Smooth muscle cell (in vitro differentiated cells): ENCODE measurements around the gene TFAM. TPM values are rescaled to one million over a fixed set of nuclear protein-coding genes. Genes with fewer than 3 reads are reported as not detected.

Source experiments
- DNase-seq: peaks from one replicate; lab custom pipeline; 2025; ENCODE audit not compliant: unreplicated experiment; lab: John Stamatoyannopoulos, UW
- H2AFZ ChIP-seq: fragments of 200-600 bp; sonication (generic); 2 replicates; pipeline ENCODE4 v1.6.0; 2016; ENCODE audit warnings: antibody characterized with exemption, low read depth, mild to moderate bottlenecking
- H3F3A ChIP-seq: fragments of 200-600 bp; sonication (generic); 2 replicates; pipeline ENCODE4 v1.6.0; 2017; ENCODE audit warnings: antibody characterized with exemption, low read depth
- H3K27ac ChIP-seq: fragments of 200-600 bp; sonication (generic); 2 replicates; pipeline ENCODE4 v1.5.1; 2016; ENCODE audit warnings: low read depth, mild to moderate bottlenecking
- H3K27me3 ChIP-seq: fragments of 200-600 bp; sonication (generic); 2 replicates; pipeline ENCODE4 v1.6.1; 2016; ENCODE audit warnings: low read depth, mild to moderate bottlenecking
- H3K36me3 ChIP-seq: fragments of 200-600 bp; sonication (generic); 2 replicates; pipeline ENCODE4 v1.5.1; 2016; ENCODE audit warnings: low read depth
- H3K4me1 ChIP-seq: fragments of 200-600 bp; sonication (generic); 2 replicates; pipeline ENCODE4 v1.5.1; 2016; ENCODE audit warnings: low read depth
- H3K4me2 ChIP-seq: fragments of 200-600 bp; sonication (generic); 2 replicates; pipeline ENCODE4 v1.6.0; 2016; ENCODE audit warnings: mild to moderate bottlenecking
- H3K4me3 ChIP-seq: fragments of 200-600 bp; sonication (generic); 2 replicates; pipeline ENCODE4 v1.5.1; 2016; ENCODE audit warnings: mild to moderate bottlenecking
- H3K79me2 ChIP-seq: fragments of 200-600 bp; sonication (generic); 2 replicates; pipeline ENCODE4 v1.6.0; 2016; ENCODE audit warnings: low read depth, mild to moderate bottlenecking
- H3K9ac ChIP-seq: fragments of 200-600 bp; sonication (generic); 2 replicates; pipeline ENCODE4 v1.6.0; 2016; ENCODE audit warnings: low read depth
- H3K9me3 ChIP-seq: fragments of 200-600 bp; sonication (generic); replicated peaks from 2 replicates; pipeline ENCODE4 v1.5.1; 2016; ENCODE audit warnings: low read depth
- H4K20me1 ChIP-seq: fragments of 200-600 bp; sonication (generic); 2 replicates; pipeline ENCODE4 v1.6.0; 2016; ENCODE audit warnings: low read depth
- CTCF ChIP-seq: fragments of 200-600 bp; sonication (generic); IDR thresholded peaks from 2 replicates; pipeline ENCODE4 v1.5.1; 2017; ENCODE audit warnings: borderline replicate concordance, mild to moderate bottlenecking, antibody characterized with exemption; ENCODE audit not compliant: insufficient read depth, poor library complexity, severe bottlenecking
- WGBS: methylation state at CpG from one replicate; pipeline ENCODE4 v1.1.7; 2016; ENCODE audit warnings: low lambda C conversion rate; 5-methylcytosine and 5-hydroxymethylcytosine counted together
- polyA plus RNA-seq: library from polyadenylated mRNA; unstranded; fragments of >200 nt; fragmentation: Nextera tagmentation; extraction: Ambion mirVana; gene quantifications from 2 replicates; pipeline ENCODE4 v1.2.1, GENCODE V29; 2016
- total RNA-seq: library from RNA; depleted of rRNA; stranded (reverse); fragments of >200 nt; gene quantifications from 2 replicates; pipeline ENCODE4 v1.2.3, GENCODE V29; 2014

Gene TFAM
- total and polyA plus RNA-seq, 2 experiments from 2014 or later: 14.5 to 21.0 TPM

GRCh38 chr10:58389024-58389423, 3.8 kb downstream of the TFAM start:
- H3K4me3 ChIP-seq: no peak overlapping the region
- H3K4me1 ChIP-seq: peaks cover 16% of the 10 kb centered on the region
- H3K27ac ChIP-seq: no peak overlapping the region
- no peaks in the 10 kb centered on the region for H3K27me3 ChIP-seq
- WGBS: 98% methylated on average over 3 of the region's 3 CpGs
- H3K79me2 ChIP-seq: peaks cover 36% of the 10 kb centered on the region
- TF ChIP-seq CTCF: no peak
- H3F3A ChIP-seq: no peaks in the 10 kb centered on the region
- no peak overlapping the region for H2AFZ ChIP-seq
- H3K9me3 ChIP-seq: no peaks in the 10 kb centered on the region
- no peak for DNase-seq
- peaks cover 17% of the 10 kb centered on the region for H3K36me3 ChIP-seq
- H3K4me2 ChIP-seq: no peak overlapping the region
- no peaks in the 10 kb centered on the region for H4K20me1 ChIP-seq
- no peak overlapping the region for H3K9ac ChIP-seq

- Histone ChIP-seq H3K4me1 (no peaks in the 10 kb centered on the region), H3K9me3 (no peaks in the 10 kb centered on the region), H3F3A (no peaks in the 10 kb centered on the region), H3K4me2 (no peak overlapping the region), H3K4me3 (no peak overlapping the region), H3K79me2 (peaks cover 16% of the 10 kb centered on the region), H3K27me3 (no peaks in the 10 kb centered on the region), H3K27ac (no peak overlapping the region), H4K20me1 (no peaks in the 10 kb centered on the region), H2AFZ (no peak overlapping the region), H3K36me3 (peaks cover 35% of the 10 kb centered on the region), H3K9ac (no peak overlapping the region)
- no peak for DNase-seq
- TF ChIP-seq CTCF: no peak
- WGBS: 90% methylated on average over 2 of the region's 2 CpGs
These were observed 8.1 kb downstream of the TFAM start for GRCh38 chr10:58393317-58393716.

- Histone ChIP-seq H3K4me1 (no peaks in the 10 kb centered on the region), H3K36me3 (peaks cover 29% of the 10 kb centered on the region), H3K4me3 (no peak overlapping the region), H3K9ac (no peak overlapping the region), H2AFZ (no peak overlapping the region), H3F3A (no peaks in the 10 kb centered on the region), H4K20me1 (no peaks in the 10 kb centered on the region), H3K27ac (no peak overlapping the region), H3K4me2 (no peak overlapping the region), H3K27me3 (no peaks in the 10 kb centered on the region), H3K9me3 (no peaks in the 10 kb centered on the region), H3K79me2 (peaks cover 16% of the 10 kb centered on the region)
- no peak for TF ChIP-seq CTCF
- DNase-seq: no peak
These were observed 9.3 kb downstream of the TFAM start for GRCh38 chr10:58394471-58394870.

- Histone ChIP-seq H3F3A (no peaks in the 10 kb centered on the region), H3K4me2 (no peak overlapping the region), H3K36me3 (peaks cover 22% of the 10 kb centered on the region), H3K4me3 (no peak overlapping the region), H3K9me3 (no peaks in the 10 kb centered on the region), H3K27me3 (no peaks in the 10 kb centered on the region), H2AFZ (no peak overlapping the region), H3K9ac (no peak overlapping the region), H3K27ac (no peak overlapping the region), H3K79me2 (peaks cover 12% of the 10 kb centered on the region), H3K4me1 (no peaks in the 10 kb centered on the region), H4K20me1 (no peaks in the 10 kb centered on the region)
- TF ChIP-seq CTCF: no peak
- no peak for DNase-seq
These were observed 10.8 kb downstream of the TFAM start for GRCh38 chr10:58396057-58396456.
